ENCODE results near the gene TJP3.

Gene TJP3

GRCh38 chr19:3788996-3789778, 81.0 kb downstream of the TJP3 start:
- TF ChIP-seq ZNF274 (IDR thresholded peaks at IDR 0.05; ENCODE audit: low read depth, low read length): no peak
- H3K4me3 ChIP-seq (ENCODE audit: low read length): no peak overlapping the region

DNA sequence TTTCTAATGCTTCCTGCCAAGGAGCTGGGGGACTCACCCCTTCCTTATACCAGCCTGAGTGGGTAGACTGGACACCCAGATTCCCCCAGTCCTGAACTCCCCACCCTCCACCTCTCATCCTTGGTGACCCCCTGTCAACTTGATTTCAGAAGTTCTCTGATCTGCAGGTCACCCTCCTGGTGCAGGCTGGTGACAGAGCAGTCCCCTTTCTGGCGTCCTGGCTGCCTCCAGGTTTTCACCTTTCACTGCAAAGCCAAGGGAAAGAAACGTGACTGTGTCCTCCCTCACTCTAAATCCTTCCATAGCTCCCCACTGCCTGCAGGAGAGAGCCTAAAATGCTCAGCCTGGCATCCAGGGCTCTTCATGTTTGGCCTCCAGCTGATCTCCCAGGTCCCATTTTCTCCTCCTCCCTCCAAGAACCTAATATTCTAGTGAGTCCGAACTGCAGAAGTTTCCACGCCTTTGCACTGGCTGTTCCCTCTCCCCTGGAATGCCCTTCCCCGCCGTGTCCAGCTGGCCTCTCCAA, 82.1 kb downstream of the TJP3 start:
- TF ChIP-seq ZNF274 (IDR thresholded peaks at IDR 0.05; ENCODE audit: low read depth, low read length): no peak
- H3K4me3 ChIP-seq (ENCODE audit: low read length): no peak overlapping the region

DNA sequence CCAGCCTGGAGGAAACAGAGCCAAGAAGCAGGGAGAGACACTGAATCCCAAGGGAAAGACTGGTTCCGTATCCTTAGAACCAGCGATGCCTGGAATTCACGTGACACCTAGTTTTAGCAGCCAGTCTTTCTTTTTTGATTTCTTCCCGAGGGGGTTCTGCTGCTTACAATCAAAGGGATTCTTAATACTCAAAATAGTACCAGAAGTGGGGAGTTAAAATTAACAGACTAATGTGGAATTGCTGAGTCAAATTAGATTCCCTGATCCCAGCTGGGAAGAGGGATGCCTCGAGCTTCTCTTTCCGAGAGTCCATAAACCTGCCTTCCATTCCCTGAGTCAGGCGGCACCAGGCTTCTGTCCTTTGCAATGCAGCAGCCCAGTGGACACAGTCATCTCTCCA, 82.8 kb downstream of the TJP3 start:
- TF ChIP-seq ZNF274 (IDR thresholded peaks at IDR 0.05; ENCODE audit: low read depth, low read length): no peak
- H3K4me3 ChIP-seq (ENCODE audit: low read length): no peak overlapping the region

DNA sequence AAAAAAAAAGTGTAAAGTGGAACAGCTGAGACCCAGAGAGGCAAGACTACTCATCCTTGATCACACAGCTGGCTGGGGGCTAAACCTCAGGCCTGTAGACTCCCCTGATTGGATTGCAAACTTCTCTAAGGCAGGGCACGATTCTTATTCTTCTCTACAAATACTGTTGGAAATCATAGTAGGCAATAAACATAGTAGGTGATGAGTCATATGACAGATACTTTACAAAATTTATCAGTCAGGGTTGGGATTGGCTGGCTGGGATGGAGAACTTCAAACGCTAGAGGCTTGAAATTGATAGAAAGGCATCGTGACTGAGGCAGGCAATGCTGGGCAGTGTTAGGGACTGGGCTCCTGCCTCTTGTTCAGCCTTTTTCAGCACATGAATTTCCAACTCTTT, 83.9 kb downstream of the TJP3 start:
- H3K4me3 ChIP-seq (ENCODE audit: low read length): no peak overlapping the region
- no peak for TF ChIP-seq ZNF274 (IDR thresholded peaks at IDR 0.05; ENCODE audit: low read depth, low read length)

DNA sequence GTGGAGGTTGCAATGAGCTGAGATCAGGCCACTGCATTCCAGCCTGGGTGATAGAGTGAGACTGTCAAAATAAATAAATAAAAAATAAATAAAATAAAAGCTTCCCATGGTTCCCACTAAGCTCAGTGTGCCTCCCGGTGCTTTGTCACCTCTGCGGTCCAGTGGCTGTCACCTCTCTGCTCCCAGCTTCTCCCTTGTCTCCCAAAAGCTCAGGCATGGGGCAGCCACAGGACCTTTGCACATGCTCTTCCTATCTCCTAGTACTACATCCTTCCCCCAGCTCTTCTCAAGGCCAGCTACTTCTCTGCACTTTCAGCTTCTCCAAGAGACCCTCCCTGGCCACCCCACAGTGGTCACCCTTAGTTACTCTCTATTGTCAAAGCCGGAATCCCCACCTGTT, 85.6 kb downstream of the TJP3 start:
- no peak for TF ChIP-seq ZNF274 (IDR thresholded peaks at IDR 0.05; ENCODE audit: low read depth, low read length)
- H3K4me3 ChIP-seq (ENCODE audit: low read length): no peak overlapping the region

GRCh38 chr19:3796358-3796757, 88.2 kb downstream of the TJP3 start:
- TF ChIP-seq ZNF274 (IDR thresholded peaks at IDR 0.05; ENCODE audit: low read depth, low read length): no peak

DNA sequence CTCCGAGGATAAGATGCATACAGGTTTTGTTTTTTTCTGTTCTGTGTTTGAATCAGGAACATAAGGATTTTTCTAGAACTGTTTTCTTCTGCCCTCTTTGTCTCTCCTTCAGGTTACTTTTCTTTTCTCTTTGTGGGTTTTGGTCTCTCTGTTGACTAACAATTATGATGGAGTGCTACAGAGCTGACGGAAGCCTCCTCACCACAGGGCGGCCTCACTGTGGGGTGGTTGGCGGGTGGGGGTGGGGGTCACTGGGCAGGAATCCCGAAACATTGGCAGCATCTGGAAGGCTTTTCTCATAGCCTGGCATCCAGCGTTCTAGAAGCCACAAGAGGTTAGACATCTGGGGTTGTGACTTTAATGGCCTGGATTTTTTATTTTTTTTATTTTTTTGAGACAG, 90.0 kb downstream of the TJP3 start:
- no peak overlapping the region for H3K4me3 ChIP-seq (ENCODE audit: low read length)
- TF ChIP-seq ZNF274 (IDR thresholded peaks at IDR 0.05; ENCODE audit: low read depth, low read length): no peak

More at GRCh38 chr19:3796358-3796757, 88.2 kb downstream of the TJP3 start:
- no peak overlapping the region for H3K4me3 ChIP-seq (ENCODE audit: low read length)
